SH-SY5Y (cell line): ENCODE measurements around the gene BEGAIN.

ENCODE experiments used
- GATA2 ChIP-seq: IDR thresholded peaks from 2 replicates; pipeline ENCODE4 v1.6.1; 2011; ENCODE audit warnings: mild to moderate bottlenecking, low read depth, low read length
- GATA3 ChIP-seq: IDR thresholded peaks from 2 replicates; pipeline ENCODE4 v1.6.1; 2011; ENCODE audit warnings: low read depth, mild to moderate bottlenecking, low read length, moderate library complexity

DNA sequence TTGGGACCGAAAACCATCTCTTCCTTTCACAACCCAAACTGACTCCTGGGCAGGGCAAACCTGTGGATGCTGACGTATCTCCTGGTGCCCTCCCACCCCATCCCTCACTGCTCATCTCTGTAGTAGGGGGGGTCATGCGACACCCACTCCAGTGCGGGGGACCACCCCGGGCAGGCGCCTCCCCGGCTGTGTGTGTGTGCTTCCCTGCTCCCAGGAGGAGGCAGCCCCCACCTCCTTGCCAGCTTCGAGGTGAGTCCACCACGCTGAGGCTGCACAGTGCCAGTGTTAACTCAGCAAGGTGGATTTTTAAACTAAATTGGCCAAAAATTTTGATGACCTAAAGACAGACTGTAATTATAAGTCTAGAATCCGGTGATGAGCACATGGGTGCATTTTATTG lies 46.2 kb upstream of the BEGAIN start:
- TF ChIP-seq GATA2: no peak
- no peak for TF ChIP-seq GATA3
